GM12878 (cell line): ENCODE data around the gene PADI2. TPM values are rescaled to one million over a fixed set of nuclear protein-coding genes. Genes with fewer than 3 reads are reported as not detected.

Experiments used
- ATAC-seq: fragments of 200-7000 bp; cut with Tn5 transposase; 3 replicates; pipeline ENCODE4 v1.9.1; 2020; ENCODE audit warnings: mild to moderate bottlenecking, moderate library complexity
- BruUV-seq: library from RNA; stranded (reverse); fragments of 400-500 nt; replicated peaks from 2 replicates; lab custom pipeline; 2021; lab: Mats Ljungman, UMichigan
- CTCF ChIA-PET: fragments of 300-600 bp; sonication (Branson Sonifier 250); formaldehyde crosslinking; extraction: SDS; loops from one replicate; lab custom pipeline; 2021; ENCODE audit warnings: inconsistent platforms; lab: Yijun Ruan, JAX
- POLR2A ChIA-PET: fragments of 350-600 bp; formaldehyde crosslinking; extraction: SDS; loops from one replicate; lab custom pipeline; 2021; ENCODE audit warnings: inconsistent platforms; lab: Charles Lee
- RAD21 ChIA-PET: fragments of 300-600 bp; sonication (Branson Sonifier 250); formaldehyde crosslinking; loops from one replicate; lab custom pipeline; 2023; ENCODE audit warnings: antibody characterized with exemption; ENCODE audit not compliant: unreplicated experiment; lab: Charles Lee
- SMC1A ChIA-PET: fragments of 300-600 bp; sonication (Branson Sonifier 250); formaldehyde crosslinking; loops from one replicate; lab custom pipeline; 2023; ENCODE audit not compliant: unreplicated experiment, uncharacterized antibody; lab: Charles Lee
- DNase-seq: peaks from one replicate; pipeline ENCODE4 v3.0.0-alpha.2; 2011; ENCODE audit warnings: low read depth, low spot score
- FAIRE-seq: peaks from 3 replicates; lab custom pipeline; 2011; peaks lifted over from hg19 to GRCh38; lab: Jason Lieb, UNC
- H2AFZ ChIP-seq: 2 replicates; pipeline ENCODE4 v1.6.0; 2011; ENCODE audit warnings: low read depth, low read length, control low read depth; ENCODE audit not compliant: control insufficient read depth
- H3K27ac ChIP-seq: 2 replicates; pipeline ENCODE4 v1.5.1; 2011; ENCODE audit warnings: control low read depth; ENCODE audit not compliant: control insufficient read depth, insufficient read depth
- H3K27me3 ChIP-seq, 2 experiments: replicated peaks in 1 of 2; 2 replicates each; pipeline versions ENCODE4 v1.6.0 to v1.6.1; 2011; ENCODE audit warnings: low read length in 1 of 2; ENCODE audit not compliant: control insufficient read depth in 2 of 2, insufficient read depth in 2 of 2
- H3K36me3 ChIP-seq, 2 experiments: 2 replicates each; pipeline ENCODE4 v1.5.1; 2011; ENCODE audit warnings: low read length in 1 of 2; ENCODE audit not compliant: control insufficient read depth in 2 of 2, insufficient read depth in 2 of 2
- H3K4me1 ChIP-seq: 2 replicates; pipeline ENCODE4 v1.6.1; 2011; ENCODE audit warnings: mild to moderate bottlenecking, low read length, moderate library complexity, mixed read lengths; ENCODE audit not compliant: control insufficient read depth, insufficient read depth
- H3K4me2 ChIP-seq: 2 replicates; pipeline ENCODE4 v1.6.0; 2011; ENCODE audit warnings: control low read depth; ENCODE audit not compliant: control insufficient read depth, insufficient read depth
- H3K4me3 ChIP-seq: fragments of 200-600 bp; sonication (generic); 2 replicates; pipeline ENCODE4 v1.5.1; 2016
- H3K79me2 ChIP-seq: 2 replicates; pipeline ENCODE4 v1.6.0; 2011; ENCODE audit warnings: low read length; ENCODE audit not compliant: control insufficient read depth, insufficient read depth
- H3K9ac ChIP-seq: 2 replicates; pipeline ENCODE4 v1.8.0; 2011; ENCODE audit warnings: low read length, control low read depth, mixed read lengths; ENCODE audit not compliant: control insufficient read depth, insufficient read depth
- H3K9me3 ChIP-seq: replicated peaks from 3 replicates; pipeline ENCODE4 v1.5.1; 2011; ENCODE audit warnings: mild to moderate bottlenecking, low read length; ENCODE audit not compliant: control insufficient read depth, insufficient read depth
- H4K20me1 ChIP-seq: 2 replicates; pipeline ENCODE4 v1.6.0; 2011; ENCODE audit not compliant: control insufficient read depth, insufficient read depth
- ASH2L ChIP-seq: fragments of 300-600, 200-600 bp; sonication (generic); IDR thresholded peaks from 2 replicates; pipeline ENCODE4 v1.6.1; 2017; ENCODE audit warnings: low read depth, mild to moderate bottlenecking, borderline replicate concordance
- BHLHE40 ChIP-seq, 2 experiments: fragments of 450-650 bp in 1 of 2; IDR thresholded peaks; 2 replicates each; pipeline ENCODE4 v1.6.1; 2011 to 2017; ENCODE audit warnings: low read depth in 2 of 2, borderline replicate concordance in 1 of 2, improper control_type of control experiment in 1 of 2, low read length in 1 of 2, mild to moderate bottlenecking in 1 of 2
- EED ChIP-seq: sonication (generic); IDR thresholded peaks from 2 replicates; pipeline ENCODE4 v1.6.1; 2016; ENCODE audit warnings: antibody characterized with exemption, low read depth
- ELK1 ChIP-seq: IDR thresholded peaks from 2 replicates; pipeline ENCODE4 v1.6.1; 2012; ENCODE audit warnings: low read depth, low read length, improper control_type of control experiment
- EZH2 ChIP-seq: IDR thresholded peaks from 2 replicates; pipeline ENCODE4 v1.6.1; 2012; ENCODE audit warnings: low read depth, mild to moderate bottlenecking, control low read depth, inconsistent platforms, low read length, borderline replicate concordance; ENCODE audit not compliant: control insufficient read depth
- GATAD2B ChIP-seq: fragments of 450-650 bp; conservative IDR thresholded peaks from 2 replicates; pipeline ENCODE4 v1.6.1; 2017; ENCODE audit warnings: low read depth, mild to moderate bottlenecking, moderate library complexity
- JUNB ChIP-seq: IDR thresholded peaks from 2 replicates; pipeline ENCODE4 v1.6.1; 2016; ENCODE audit warnings: antibody characterized with exemption, mild to moderate bottlenecking
- LARP7 ChIP-seq: fragments of 450-650 bp; IDR thresholded peaks from 2 replicates; pipeline ENCODE4 v1.6.1; 2017; ENCODE audit warnings: mild to moderate bottlenecking
- MAX ChIP-seq: IDR thresholded peaks from 2 replicates; pipeline ENCODE4 v1.6.1; 2012; ENCODE audit warnings: low read depth, low read length, improper control_type of control experiment
- MYB ChIP-seq: fragments of 150-350 bp; IDR thresholded peaks from 2 replicates; pipeline ENCODE4 v1.6.1; 2014; ENCODE audit warnings: mild to moderate bottlenecking, low read depth, low read length, borderline replicate concordance
- NBN ChIP-seq: fragments of 450-650 bp; IDR thresholded peaks from 2 replicates; pipeline ENCODE4 v1.6.1; 2016
- NFIC ChIP-seq: IDR thresholded peaks from 2 replicates; pipeline ENCODE4 v1.6.1; 2012; ENCODE audit warnings: low read depth, mild to moderate bottlenecking, inconsistent platforms, low read length, moderate library complexity
- NR2C1 ChIP-seq: fragments of 450-650 bp; IDR thresholded peaks from 2 replicates; pipeline ENCODE4 v1.6.1; 2017; ENCODE audit warnings: antibody characterized with exemption, mild to moderate bottlenecking, moderate library complexity
- POLR2A ChIP-seq: IDR thresholded peaks from 2 replicates; pipeline ENCODE4 v1.6.1; 2011; ENCODE audit warnings: low read depth, mild to moderate bottlenecking, low read length
- RAD51 ChIP-seq: fragments of 450-650 bp; IDR thresholded peaks from 2 replicates; pipeline ENCODE4 v1.6.1; 2016; ENCODE audit warnings: moderate library complexity, mild to moderate bottlenecking, inconsistent platforms
- WGBS: methylation state at CpG from one replicate; pipeline ENCODE4 v1.1.6; 2016; ENCODE audit warnings: low lambda C conversion rate; ENCODE audit not compliant: insufficient replicate concordance, insufficient coverage; ENCODE audit errors: missing lambda C conversion rate; 5-methylcytosine and 5-hydroxymethylcytosine counted together
- in situ Hi-C: fragments of 300-500 bp; cut with MboI; formaldehyde crosslinking; loops from 9 replicates; pipeline ENCODE4 v1.14.3; 2018; ENCODE audit warnings: mixed read lengths
- intact Hi-C: fragments of 100-400 bp; cut with micrococcal nuclease; formaldehyde crosslinking; loops from one replicate; pipeline ENCODE4 v1.14.2; 2022; ENCODE audit not compliant: unreplicated experiment
- polyA plus RNA-seq, 11 experiments: library from polyadenylated mRNA; depleted of rRNA in 4 of 11; unstranded in 6 of 11; stranded (reverse) in 5 of 11; fragments of >200 nt; fragmentation: Nextera tagmentation in 4 of 11; fragmentation: Illumina TruSeq in 1 of 11; extraction: Ambion mirVana in 4 of 11; extraction: Trizol in 1 of 11; gene quantifications; 1 replicate in 1 of 11; 2 replicates in 10 of 11; pipeline versions ENCODE4 v1.2.1 to v1.2.3, GENCODE V29; 2011 to 2016; ENCODE audit warnings: inconsistent platforms in 2 of 11, missing spikeins in 2 of 11, low read depth in 1 of 11
- total RNA-seq, 4 experiments: library from RNA; depleted of rRNA in 3 of 4; stranded (reverse); fragments of >200 nt in 3 of 4; fragmentation: Illumina TruSeq in 1 of 4; extraction: Trizol in 1 of 4; gene quantifications; 2 replicates each; pipeline versions ENCODE4 v1.2.1 to v1.2.3, GENCODE V29; 2013 to 2021
- TF ChIP-seq, protein P1 (sequence below): fragments of 450-650 bp; IDR thresholded peaks from 2 replicates; pipeline ENCODE4 v1.6.1; 2017; ENCODE audit warnings: low read depth, mild to moderate bottlenecking, moderate library complexity

The PADI2 gene
- total and polyA plus RNA-seq, 10 of the 15 experiments (the other 5 are each of a cell fraction or from before 2014, with no cell fraction given), result 0.05 to 3.0 (median 0.10) TPM; not detected in 1

DNA sequence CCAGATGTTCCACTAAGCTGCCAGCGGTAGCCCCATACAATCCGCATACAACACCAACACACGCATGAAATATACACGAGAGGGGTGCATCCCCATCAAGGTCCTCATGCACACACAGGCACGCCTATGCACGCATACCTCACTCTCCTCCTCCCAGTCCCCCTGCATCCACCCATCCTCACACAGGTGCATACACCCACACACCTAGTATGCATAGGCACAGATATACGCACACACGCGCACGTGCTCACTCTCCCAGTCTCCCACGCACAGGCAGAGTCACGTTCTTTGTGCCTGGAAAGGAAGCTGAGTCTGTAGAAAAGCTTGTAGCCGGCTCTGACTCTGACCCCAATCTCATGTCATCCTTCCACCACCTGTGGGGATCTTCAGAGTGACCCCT is 16.9 kb upstream of the PADI2 start:
- SMC1A ChIA-PET, result interaction anchor here (2.7 to 7.8 kb wide), 2 partner anchors 9 to 71 kb away, joined by 10 to 119 read pairs; no protein-coding TSS in a partner anchor
- DNase-seq, result no peak
- 71% methylated on average over 13 of the region's 13 CpGs for WGBS
- in situ Hi-C loops, result no loop called here
- H3K4me3 ChIP-seq, result no peak overlapping the region
- no peak for ATAC-seq
- TF ChIP-seq BHLHE40 (IDR thresholded peaks at IDR 0.05; ENCODE audit: borderline replicate concordance in 1 of 2, low read depth in 2 of 2, low read length in 1 of 2), result peak in 1 of 2 experiments; percentile 30; a peak in 1 of 4 replicates
- no peak for TF ChIP-seq ASH2L
- CTCF ChIA-PET, result interaction anchor here (2.2 to 8.1 kb wide), 2 partner anchors 9 to 99 kb away, joined by 7 to 105 read pairs; no protein-coding TSS in a partner anchor
- no peaks in the 10 kb centered on the region for H3K79me2 ChIP-seq
- no peak for FAIRE-seq
- intact Hi-C loops, result no loop called here
- POLR2A ChIA-PET, result no interaction called here
- no TSS peak for BruUV-seq
- no peaks in the 10 kb centered on the region for H3K27me3 ChIP-seq
- H3K9me3 ChIP-seq, result no peaks in the 10 kb centered on the region; the same call in 2 of the 3 replicates
- H3K36me3 ChIP-seq, result no peaks in the 10 kb centered on the region
- no peak overlapping the region for H3K4me2 ChIP-seq
- RAD21 ChIA-PET, result interaction anchor here (0.9 kb wide), 1 partner anchor 100 kb away, joined by 4 read pairs; no protein-coding TSS in a partner anchor
- H4K20me1 ChIP-seq, result no peaks in the 10 kb centered on the region
- no peak overlapping the region for H3K9ac ChIP-seq
- H3K27ac ChIP-seq, result no peak overlapping the region
- peaks cover 12% of the 10 kb centered on the region for H3K4me1 ChIP-seq
- no peak overlapping the region for H2AFZ ChIP-seq

DNA sequence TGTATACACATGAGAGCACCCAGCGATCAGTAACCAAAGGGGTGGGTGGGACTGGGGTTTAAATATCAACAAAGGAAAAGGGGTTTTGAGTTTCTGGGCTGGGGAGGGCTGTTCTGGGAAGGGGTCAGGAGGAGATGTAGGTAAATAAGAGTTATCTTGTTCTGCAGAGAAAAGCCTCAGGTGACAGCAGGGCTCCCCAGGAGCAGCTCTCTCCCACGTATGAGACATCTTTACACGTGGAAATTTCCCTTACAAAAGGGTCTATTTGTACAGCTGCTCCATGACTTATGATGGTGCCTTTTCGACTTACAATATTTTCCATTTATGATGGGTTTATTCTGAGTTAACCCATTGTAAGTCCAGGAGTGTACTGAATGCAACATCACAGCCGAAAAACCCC is 16.3 kb upstream of the PADI2 start:
- Histone ChIP-seq H3K79me2 (no peaks in the 10 kb centered on the region), H3K27ac (no peak overlapping the region), H3K9ac (no peak overlapping the region), H3K4me3 (no peak overlapping the region), H2AFZ (no peak overlapping the region), H3K27me3 (no peaks in the 10 kb centered on the region), H3K4me2 (no peak overlapping the region), H4K20me1 (no peaks in the 10 kb centered on the region), H3K4me1 (peaks cover 8% of the 10 kb centered on the region; the same call in 1 of the 2 replicates), H3K36me3 (no peaks in the 10 kb centered on the region), H3K9me3 (no peaks in the 10 kb centered on the region; the same call in 2 of the 3 replicates)
- SMC1A ChIA-PET, result interaction anchor here (7.8 kb wide), 1 partner anchor 8 kb away, joined by 119 read pairs; no protein-coding TSS in a partner anchor
- in situ Hi-C loops, result no loop called here
- WGBS, result 27% methylated on average over 4 of the region's 5 CpGs
- no peak for DNase-seq
- no peak for FAIRE-seq
- intact Hi-C loops, result no loop called here
- RAD21 ChIA-PET, result no interaction called here
- no peak for ATAC-seq
- POLR2A ChIA-PET, result no interaction called here
- no TSS peak for BruUV-seq
- CTCF ChIA-PET, result interaction anchor here (8.1 kb wide), 1 partner anchor 8 kb away, joined by 105 read pairs; no protein-coding TSS in a partner anchor
- TF ChIP-seq MAX (no peak), NBN (no peak), ELK1 (no peak), NFIC (no peak), RAD51 (no peak), GATAD2B (no peak), EZH2 (no peak), JUNB (no peak), MYB (no peak), EED (no peak), POLR2A (no peak), NR2C1 (no peak), LARP7 (no peak)
- TF ChIP-seq, protein P1, sequence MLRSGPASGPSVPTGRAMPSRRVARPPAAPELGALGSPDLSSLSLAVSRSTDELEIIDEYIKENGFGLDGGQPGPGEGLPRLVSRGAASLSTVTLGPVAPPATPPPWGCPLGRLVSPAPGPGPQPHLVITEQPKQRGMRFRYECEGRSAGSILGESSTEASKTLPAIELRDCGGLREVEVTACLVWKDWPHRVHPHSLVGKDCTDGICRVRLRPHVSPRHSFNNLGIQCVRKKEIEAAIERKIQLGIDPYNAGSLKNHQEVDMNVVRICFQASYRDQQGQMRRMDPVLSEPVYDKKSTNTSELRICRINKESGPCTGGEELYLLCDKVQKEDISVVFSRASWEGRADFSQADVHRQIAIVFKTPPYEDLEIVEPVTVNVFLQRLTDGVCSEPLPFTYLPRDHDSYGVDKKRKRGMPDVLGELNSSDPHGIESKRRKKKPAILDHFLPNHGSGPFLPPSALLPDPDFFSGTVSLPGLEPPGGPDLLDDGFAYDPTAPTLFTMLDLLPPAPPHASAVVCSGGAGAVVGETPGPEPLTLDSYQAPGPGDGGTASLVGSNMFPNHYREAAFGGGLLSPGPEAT, result no peak
